Upper lobe of left lung (tissue), 6 donors: ENCODE data around the gene DLD. TPM values are rescaled to one million over a fixed set of nuclear protein-coding genes. Genes with fewer than 3 reads are reported as not detected.
"Not testable (repeated sequence)": the region's sequence is repeated elsewhere in the genome, so short reads cannot be mapped to it uniquely, and the experiment has no call there.

ENCODE experiments used
- ATAC-seq, 2 donors: fragments of 200-7000 bp; cut with Tn5 transposase; one replicate each; pipeline ENCODE4 v1.9.1; 2022; ENCODE audit warnings: mild to moderate bottlenecking in 2 of 2, moderate library complexity in 2 of 2; ENCODE audit not compliant: low FRiP score in 2 of 2
- DNase-seq, 2 donors: peaks; one replicate each; pipeline ENCODE4 v3.0.0-alpha.2; 2019 to 2020
- H3K27ac ChIP-seq, 4 donors: fragments of 200-600 bp; sonication (generic); one replicate each; pipeline ENCODE4 v1.5.1; 2016 to 2019
- H3K27me3 ChIP-seq, 4 donors: fragments of 200-600 bp; sonication (generic); one replicate each; pipeline ENCODE4 v1.5.1; 2017 to 2019
- H3K36me3 ChIP-seq, 4 donors: fragments of 200-600 bp; sonication (generic); one replicate each; pipeline ENCODE4 v1.5.1; 2016 to 2019
- H3K4me1 ChIP-seq, 4 donors: fragments of 200-600 bp; sonication (generic); one replicate each; pipeline ENCODE4 v1.5.1; 2018 to 2019
- H3K4me3 ChIP-seq, 4 donors: fragments of 200-600 bp; sonication (generic); one replicate each; pipeline ENCODE4 v1.5.1; 2017 to 2019; ENCODE audit warnings: mild to moderate bottlenecking in 2 of 4, moderate library complexity in 1 of 4
- H3K9me3 ChIP-seq, 4 donors: fragments of 200-600 bp; sonication (generic); one replicate each; pipeline ENCODE4 v1.5.1; 2018 to 2019
- CTCF ChIP-seq, 6 experiments: fragments of 450-650 bp in 4 of 6; fragments of 200-600 bp in 2 of 6; sonication (generic) in 2 of 6; IDR thresholded peaks; one replicate each; pipeline ENCODE4 v1.5.1; 2016 to 2019; ENCODE audit warnings: antibody characterized with exemption in 6 of 6
- EP300 ChIP-seq, 4 donors: sonication (generic); formaldehyde crosslinking; IDR thresholded peaks; one replicate each; pipeline ENCODE4 v1.5.1; 2017; ENCODE audit warnings: antibody characterized with exemption in 4 of 4, control low read depth in 2 of 4
- POLR2A ChIP-seq, 4 donors: fragments of 450-650 bp; IDR thresholded peaks; one replicate each; pipeline ENCODE4 v1.5.1; 2016 to 2017; ENCODE audit warnings: antibody characterized with exemption in 4 of 4, mild to moderate bottlenecking in 2 of 4
- POLR2AphosphoS5 ChIP-seq, 2 donors: sonication (generic); formaldehyde crosslinking; IDR thresholded peaks; one replicate each; pipeline ENCODE4 v1.5.1; 2017; ENCODE audit warnings: antibody characterized with exemption in 2 of 2
- WGBS, 2 donors: methylation state at CpG; one replicate each; pipeline ENCODE4 v1.1.5; 2017 to 2018; 5-methylcytosine and 5-hydroxymethylcytosine counted together
- total RNA-seq, 6 donors: library from RNA; depleted of rRNA in 4 of 6; stranded (reverse); fragments of >200 nt in 4 of 6; gene quantifications; one replicate each; pipeline versions ENCODE4 v1.1.0 to v1.2.1, GENCODE V29; 2016 to 2021
- donor health status: DM: no; HTN: no; CAD: no; lungs with moderate emphysema.
- donor health status: DM: no; HTN: yes; CAD: no; lungs with severe emphysema.

Gene DLD
- total RNA-seq, 6 donors from 2014 or later: 21.3 to 62.9 (median 52.9) TPM

- ATAC-seq (no peak), DNase-seq (no peak)
- TF ChIP-seq CTCF (IDR thresholded peaks at IDR 0.05) (no peak), POLR2A (IDR thresholded peaks at IDR 0.05) (no peak), EP300 (IDR thresholded peaks at IDR 0.05) (no peak), POLR2AphosphoS5 (IDR thresholded peaks at IDR 0.05) (no peak)
- Histone ChIP-seq H3K27ac (no peak overlapping the region), H3K9me3 (no peaks in the 10 kb centered on the region), H3K4me1 (peaks cover 0 to 5% (median 2%) of the 10 kb centered on the region in 4 donors), H3K4me3 (no peak overlapping the region), H3K36me3 (no peaks in the 10 kb centered on the region), H3K27me3 (no peaks in the 10 kb centered on the region)
- WGBS, 2 donors: 74 to 76% methylated on average over 6 of the region's 6 CpGs
These were observed 6.7 kb upstream of the DLD start for GRCh38 chr7:107884066-107884818.

- H3K36me3 ChIP-seq, ATAC-seq, H3K9me3 ChIP-seq, H3K4me3 ChIP-seq, H3K27ac ChIP-seq, H3K27me3 ChIP-seq: not testable (repeated sequence)
- H3K4me1 ChIP-seq: peaks cover 11 to 15% (median 13%) of the 10 kb centered on the region in 4 donors
- 95 to 97% methylated on average over 5 to 22 of the region's 22 CpGs for WGBS, 2 donors
- peak in 1 of 2 donors; percentile 78 for DNase-seq
These were observed 3.2 kb upstream of the DLD start for GRCh38 chr7:107887827-107888226.

- H3K27me3 ChIP-seq: no peaks in the 10 kb centered on the region
- H3K9me3 ChIP-seq: no peaks in the 10 kb centered on the region
- H3K36me3 ChIP-seq: peaks cover 0 to 14% (median under 1%) of the 10 kb centered on the region in 4 donors
- WGBS, 2 donors: 55 to 85% methylated on average over 3 of the region's 3 CpGs
- peak overlapping the region in 2 of 4 donors; percentile 90 to 98 for H3K27ac ChIP-seq
- DNase-seq: no peak
- TF ChIP-seq POLR2A (IDR thresholded peaks at IDR 0.05): no peak
- TF ChIP-seq POLR2AphosphoS5 (IDR thresholded peaks at IDR 0.05): no peak
- TF ChIP-seq CTCF (IDR thresholded peaks at IDR 0.05): no peak
- TF ChIP-seq EP300 (IDR thresholded peaks at IDR 0.05): no peak
- ATAC-seq: no peak
- H3K4me1 ChIP-seq: peaks cover 25 to 34% (median 25%) of the 10 kb centered on the region in 4 donors
- H3K4me3 ChIP-seq: no peak overlapping the region
These were observed 991 bp upstream of the DLD start for GRCh38 chr7:107889992-107890391.

GRCh38 chr7:107890493-107890961 is 456 bp upstream of the DLD start:
- H3K27ac ChIP-seq: peak overlapping the region; percentile 90 to 98 (median 94)
- H3K27me3 ChIP-seq: no peaks in the 10 kb centered on the region
- ATAC-seq (peak in 1 of 2 donors; percentile 13), DNase-seq (no peak)
- peaks cover 0 to 20% (median 1%) of the 10 kb centered on the region in 4 donors for H3K36me3 ChIP-seq
- H3K4me1 ChIP-seq: peaks cover 25 to 34% (median 25%) of the 10 kb centered on the region in 4 donors
- peak overlapping the region; percentile 0 to 71 (median 66) for H3K4me3 ChIP-seq
- 2 to 12% methylated on average over 7 of the region's 7 CpGs for WGBS, 2 donors
- no peaks in the 10 kb centered on the region for H3K9me3 ChIP-seq
- no peak for TF ChIP-seq POLR2AphosphoS5 (IDR thresholded peaks at IDR 0.05)
- no peak for TF ChIP-seq CTCF (IDR thresholded peaks at IDR 0.05)
- no peak for TF ChIP-seq EP300 (IDR thresholded peaks at IDR 0.05)
- no peak for TF ChIP-seq POLR2A (IDR thresholded peaks at IDR 0.05)

GRCh38 chr7:107891636-107892366 is 818 bp downstream of the DLD start:
- H3K9me3 ChIP-seq: no peaks in the 10 kb centered on the region
- peak overlapping the region; percentile 63 to 71 (median 69) for H3K4me3 ChIP-seq
- 28 to 29% methylated on average over 9 of the region's 9 CpGs for WGBS, 2 donors
- no peak for DNase-seq
- peaks cover 0 to 26% (median 1%) of the 10 kb centered on the region in 4 donors for H3K36me3 ChIP-seq
- no peaks in the 10 kb centered on the region for H3K27me3 ChIP-seq
- H3K27ac ChIP-seq: peak overlapping the region; percentile 90 to 98 (median 94)
- peaks cover 25 to 34% (median 25%) of the 10 kb centered on the region in 4 donors for H3K4me1 ChIP-seq
- peak in 1 of 2 donors; percentile 8 for ATAC-seq
- TF ChIP-seq POLR2A (IDR thresholded peaks at IDR 0.05) (no peak), POLR2AphosphoS5 (IDR thresholded peaks at IDR 0.05) (no peak), EP300 (IDR thresholded peaks at IDR 0.05) (no peak)

GRCh38 chr7:107892367-107892741 is 1.4 kb downstream of the DLD start:
- Histone ChIP-seq H3K4me3 (peak overlapping the region in 2 of 4 donors; percentile 63 to 68), H3K4me1 (peaks cover 25 to 34% (median 25%) of the 10 kb centered on the region in 4 donors), H3K36me3 (peaks cover 0 to 26% (median 3%) of the 10 kb centered on the region in 4 donors), H3K27ac (peak overlapping the region; percentile 90 to 98 (median 94))
- H3K9me3 ChIP-seq, ATAC-seq, H3K27me3 ChIP-seq, DNase-seq: not testable (repeated sequence)
- WGBS, 2 donors: 81 to 92% methylated on average over 8 of the region's 8 CpGs
